Effector CD4-positive, alpha-beta T cell (primary cell): Measurements from ENCODE around the gene RASGRF1.
"Not testable (repeated sequence)": the region's sequence is repeated elsewhere in the genome, so short reads cannot be mapped to it uniquely, and the experiment has no call there.

Source experiments
- DNase-seq: peaks from one replicate; pipeline ENCODE4 v3.0.0-alpha.2; 2020

RASGRF1 gene

DNA sequence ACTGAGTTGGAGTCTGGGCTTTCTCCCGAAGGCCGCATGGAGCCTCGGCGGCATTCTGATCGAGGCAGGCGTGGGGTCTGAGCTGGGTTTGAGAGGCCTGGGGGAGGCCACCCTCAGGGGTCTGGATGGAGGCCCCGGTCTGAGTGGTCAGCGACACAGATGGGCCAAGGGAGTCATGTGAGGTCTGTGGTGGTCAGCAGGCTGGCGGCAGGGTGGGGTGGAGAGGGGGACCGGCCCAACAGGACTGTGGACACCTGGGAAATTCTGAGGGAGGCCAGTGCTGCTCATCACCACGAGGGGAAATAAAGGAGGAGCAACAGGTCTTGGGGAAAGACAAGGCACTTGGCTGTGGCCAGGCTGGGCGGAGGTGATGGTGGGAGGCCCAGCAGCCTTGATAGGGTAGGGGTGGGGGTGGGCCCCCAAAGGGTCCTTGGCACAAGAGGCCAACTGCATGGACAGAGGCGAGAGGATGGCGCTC, 161.9 kb downstream of the RASGRF1 start:
- no peak for DNase-seq

DNA sequence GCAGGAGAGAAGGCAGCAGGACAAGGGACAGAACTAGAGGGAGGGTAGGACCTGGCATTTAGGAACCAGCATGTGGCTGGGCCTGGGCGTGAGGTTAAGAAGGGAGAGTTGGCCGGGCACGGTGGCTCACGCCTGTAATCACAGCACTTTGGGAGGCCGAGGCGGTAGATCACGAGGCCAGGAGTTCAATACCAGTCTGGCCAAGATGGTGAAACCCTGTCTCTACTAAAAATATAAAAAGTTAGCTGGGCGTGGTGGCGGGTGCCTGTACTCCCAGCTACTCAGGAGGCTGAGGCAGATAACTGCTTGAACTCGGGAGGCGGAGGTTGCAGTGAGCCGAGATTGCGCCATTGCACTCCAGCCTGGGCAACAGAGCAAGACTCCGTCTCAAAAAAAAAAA, 162.4 kb downstream of the RASGRF1 start:
- DNase-seq, result not testable (repeated sequence)

DNA sequence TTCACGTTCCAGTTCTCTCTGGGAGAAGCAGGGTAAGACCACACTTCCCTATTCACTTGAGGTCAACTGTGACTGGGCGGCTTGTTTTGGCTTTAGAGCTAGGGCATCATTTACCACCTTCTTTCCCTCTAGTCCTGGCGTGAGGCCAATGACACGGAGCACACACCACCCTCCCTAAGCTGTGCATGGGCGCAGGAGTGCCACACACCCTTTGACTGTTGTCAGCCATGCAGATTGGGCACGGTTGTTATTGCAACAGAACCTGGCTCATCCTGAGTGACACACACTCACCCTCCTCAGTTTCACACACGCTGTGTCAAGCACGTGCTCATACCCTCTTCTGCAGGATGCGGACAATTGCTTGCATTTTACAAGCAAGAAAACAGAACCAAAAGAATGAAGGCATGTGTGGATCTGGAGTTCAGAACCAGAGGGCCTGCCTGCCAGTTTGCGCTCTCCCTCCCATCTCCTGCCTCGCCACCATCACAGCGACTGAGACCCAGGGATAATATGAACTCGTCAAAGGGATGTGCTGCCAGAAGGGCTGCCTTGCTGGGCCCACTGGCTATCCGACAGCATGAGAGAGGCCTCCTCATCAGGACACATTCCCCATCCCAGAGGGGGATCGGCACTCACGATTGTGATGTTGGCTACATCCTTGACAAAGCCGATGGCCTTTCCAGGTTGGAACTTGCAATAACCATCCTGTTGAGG, 163.3 kb downstream of the RASGRF1 start:
- DNase-seq, result no peak

DNA sequence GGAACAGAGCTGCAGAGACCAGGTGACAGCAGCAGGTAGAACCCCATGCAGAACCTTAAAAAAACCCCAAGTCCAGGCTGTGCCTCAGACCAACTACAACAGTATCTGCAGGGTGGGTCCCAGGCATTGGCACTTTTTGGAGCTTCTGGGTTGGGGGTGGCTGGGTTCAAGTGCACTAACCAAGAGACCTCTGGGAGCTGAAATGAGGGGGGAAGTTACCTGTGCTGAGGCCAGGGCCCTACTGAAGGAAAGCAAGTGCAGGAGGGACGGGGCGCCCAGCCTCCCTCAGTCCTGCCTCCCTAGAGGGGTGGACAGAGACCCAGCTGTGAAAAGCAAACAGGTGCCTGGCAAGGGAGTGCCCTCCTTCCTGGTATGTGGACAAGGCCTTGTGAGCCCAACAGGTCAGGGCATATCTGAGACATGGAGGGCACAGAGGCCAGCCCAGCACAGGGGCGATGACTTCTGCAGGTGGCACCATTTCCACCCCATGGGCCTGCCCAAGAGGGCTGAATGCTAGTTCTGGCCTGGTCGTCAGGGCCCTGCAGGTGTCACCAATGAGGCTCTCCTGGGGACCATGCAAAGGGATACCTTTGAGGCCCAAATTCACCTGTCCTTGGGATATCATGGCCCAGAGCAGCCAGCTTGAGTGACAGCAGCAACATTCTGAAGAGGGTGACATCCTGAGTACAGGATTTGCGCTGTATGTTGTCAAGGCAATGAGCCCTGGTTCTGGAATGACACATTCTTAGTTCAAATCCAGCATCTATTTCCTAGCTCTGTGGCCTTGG, 164.4 kb downstream of the RASGRF1 start:
- no peak for DNase-seq

DNA sequence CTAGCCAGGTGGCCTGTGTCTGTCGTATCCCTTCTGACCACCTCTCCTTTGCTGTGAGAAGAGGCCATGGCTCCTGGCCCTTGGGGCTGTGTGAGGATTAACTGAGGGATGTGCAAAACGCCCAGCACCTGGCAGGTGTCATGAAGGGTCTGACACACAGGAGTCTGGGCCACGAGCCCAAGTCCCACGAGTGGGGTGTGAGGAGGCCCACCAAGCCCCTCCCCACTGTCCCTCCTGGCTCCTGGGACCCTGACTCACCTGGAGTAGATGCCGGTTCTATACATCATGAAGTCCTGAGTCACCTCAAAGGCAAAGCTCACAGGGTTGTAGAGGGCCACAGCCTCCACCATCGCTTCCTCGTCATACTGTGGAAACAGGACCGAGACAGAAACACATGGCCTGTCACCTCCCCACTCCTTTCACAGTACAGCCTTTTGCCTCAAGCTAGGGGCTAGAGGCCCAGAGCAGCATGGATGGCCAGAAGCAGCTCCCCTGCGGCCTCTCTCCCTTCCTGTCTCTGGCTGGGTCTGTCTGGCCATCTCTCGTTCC, 165.4 kb downstream of the RASGRF1 start:
- DNase-seq, result no peak

DNA sequence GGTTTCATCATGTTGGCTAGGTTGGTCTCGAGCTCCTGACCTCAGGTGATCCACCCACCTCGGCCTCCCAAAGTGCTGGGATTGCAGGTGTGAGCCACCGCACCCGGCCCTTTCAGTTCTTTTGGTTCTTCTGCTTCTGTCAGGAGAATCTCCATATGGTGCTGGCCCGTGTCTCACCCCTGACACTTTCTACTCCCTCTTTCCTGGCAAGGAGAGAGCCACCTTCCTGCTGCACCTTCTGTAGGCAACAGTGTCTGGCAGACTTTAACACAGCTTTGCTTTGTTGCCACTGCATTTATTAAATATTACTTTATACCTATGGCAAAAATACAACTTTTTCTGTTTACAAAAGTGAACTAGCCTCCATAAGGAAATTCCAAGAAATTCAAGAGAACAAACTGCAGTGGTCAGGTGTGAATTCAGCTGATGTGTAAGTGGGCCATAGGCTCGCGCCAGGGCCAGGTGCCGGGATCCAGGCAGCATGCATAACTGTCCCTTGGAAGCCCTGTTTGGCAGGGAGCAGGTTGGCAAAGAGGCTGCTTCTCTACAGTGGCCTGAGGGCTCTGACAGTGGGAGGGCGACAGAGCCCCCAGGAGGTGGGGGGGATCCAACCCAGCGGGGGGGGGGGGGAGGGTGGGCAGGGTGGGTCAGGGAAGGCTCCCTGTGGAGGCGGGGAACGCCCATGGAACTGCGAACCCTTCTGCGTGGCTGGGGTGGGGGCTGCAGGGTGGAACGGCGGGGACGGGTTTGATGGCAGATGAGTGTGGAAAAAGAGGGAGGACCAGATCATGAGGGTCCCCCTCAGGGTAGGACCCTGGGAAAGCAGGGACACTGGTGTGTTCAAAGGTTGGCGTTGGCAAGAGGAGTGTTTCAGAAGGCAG, 166.9 kb downstream of the RASGRF1 start:
- no peak for DNase-seq

DNA sequence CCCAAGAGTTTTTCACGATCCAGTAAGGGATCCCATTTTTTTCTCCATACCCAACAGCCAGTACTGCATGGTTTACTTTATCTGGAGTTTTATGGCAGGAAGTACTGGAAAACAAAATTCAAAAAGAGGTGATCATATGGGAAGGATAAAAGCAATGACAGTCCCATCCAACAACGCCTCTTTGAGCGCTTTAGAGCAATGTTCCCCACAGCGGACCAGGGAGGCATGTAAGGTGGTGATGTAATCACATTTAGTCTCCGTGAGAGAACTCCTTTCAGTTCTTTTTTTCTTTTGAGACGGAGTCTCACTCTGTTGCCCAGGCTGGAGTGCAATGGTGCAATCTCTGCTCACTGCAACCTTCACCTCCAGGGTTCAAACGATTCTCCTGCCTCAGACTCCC, 167.6 kb downstream of the RASGRF1 start:
- DNase-seq, result no peak

DNA sequence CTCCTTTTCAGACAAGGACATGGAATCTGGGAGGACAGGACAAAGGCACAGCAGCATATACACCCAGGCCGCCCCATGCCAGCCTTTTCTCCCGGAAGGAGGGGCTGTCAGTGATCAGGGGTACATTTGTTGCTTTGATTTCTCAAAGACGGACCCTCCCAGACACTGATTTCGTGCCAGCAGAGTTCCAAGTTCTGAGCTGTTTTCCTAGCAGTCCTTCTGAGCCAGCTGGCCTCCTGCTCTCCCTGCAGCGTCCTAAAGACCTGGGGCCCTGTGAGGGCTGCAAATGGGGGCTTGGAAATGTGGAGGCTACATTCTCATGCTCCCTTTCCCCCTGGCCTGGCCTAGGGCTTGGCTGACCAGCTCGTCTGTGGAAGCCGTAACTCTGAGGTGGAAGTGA, 168.1 kb downstream of the RASGRF1 start:
- DNase-seq, result no peak

DNA sequence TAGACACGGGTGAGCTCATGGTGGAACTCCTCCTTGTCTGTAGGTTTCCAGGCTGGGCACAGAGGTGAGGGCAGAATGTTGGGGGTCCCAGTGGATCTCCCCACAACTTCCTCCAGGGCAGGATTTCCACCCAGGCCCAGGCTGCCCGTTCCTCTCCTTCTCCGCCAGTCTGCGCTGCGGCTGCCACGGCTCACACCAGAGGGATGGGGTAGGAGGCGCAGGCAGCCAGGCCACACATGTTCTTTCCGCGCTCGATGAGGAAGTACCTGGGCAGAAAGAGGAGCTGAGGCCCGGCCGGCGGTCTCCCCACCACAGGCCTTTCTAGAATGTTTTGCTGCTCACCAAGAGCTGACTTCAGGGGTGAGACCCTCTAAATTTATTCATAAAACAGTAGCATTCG, 168.6 kb downstream of the RASGRF1 start:
- DNase-seq, result no peak

DNA sequence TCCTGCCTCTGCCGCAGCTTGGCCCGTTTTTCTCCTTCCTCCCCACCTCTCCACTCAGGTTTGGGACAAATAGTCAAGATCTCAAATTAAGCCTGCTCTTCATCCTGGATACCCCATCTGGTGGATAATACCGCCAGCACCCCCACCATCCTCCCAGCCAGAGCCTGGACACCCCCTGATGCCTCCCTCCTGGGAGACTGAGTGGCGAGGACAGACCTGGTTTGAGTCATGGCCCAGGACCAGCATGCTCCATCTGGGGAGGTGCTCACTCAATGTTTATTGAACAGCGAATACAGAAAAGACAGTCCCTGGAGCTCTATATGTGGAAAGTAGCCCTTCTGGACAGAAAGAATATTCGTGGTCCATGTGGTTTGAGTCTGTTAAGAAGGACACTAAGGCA, 169.1 kb downstream of the RASGRF1 start:
- DNase-seq, result no peak

DNA sequence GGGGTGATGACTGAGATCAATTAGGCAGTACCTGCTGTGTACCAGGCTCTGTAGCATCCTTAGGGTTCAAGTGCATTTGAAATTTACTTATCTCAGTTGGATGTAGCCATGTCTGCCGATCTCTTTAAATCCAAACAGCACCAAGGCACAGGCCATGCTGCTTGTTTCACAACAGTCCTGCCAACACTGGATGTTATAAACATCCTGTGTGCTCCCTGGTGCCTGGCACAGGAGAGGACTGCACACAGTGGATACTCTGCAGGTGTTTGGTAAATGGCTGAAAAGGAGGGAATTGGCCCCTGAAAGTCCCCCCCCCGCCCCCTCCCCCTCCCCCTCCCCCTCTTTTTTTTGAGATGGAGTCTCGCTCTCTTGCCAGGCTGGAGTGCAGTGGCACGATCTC, 172.7 kb downstream of the RASGRF1 start:
- DNase-seq, result no peak

DNA sequence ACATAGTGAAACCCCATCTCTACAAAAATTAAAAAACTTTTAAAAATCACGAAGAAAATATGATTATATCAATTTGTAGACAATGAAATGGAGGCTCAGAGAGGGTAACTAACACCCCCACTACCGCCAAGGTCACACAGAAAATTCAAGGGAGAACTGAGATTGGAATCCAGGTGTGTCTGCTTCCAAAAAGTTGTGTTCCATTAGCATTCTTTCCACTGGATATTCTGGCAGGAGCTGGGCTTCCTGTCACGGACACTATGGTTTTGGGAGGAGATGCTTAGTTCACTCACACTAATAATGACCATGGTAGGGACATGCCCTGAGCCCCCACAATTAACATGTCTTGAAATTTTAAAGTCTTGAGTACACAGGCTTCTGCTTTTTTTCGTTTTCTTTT, 174.5 kb downstream of the RASGRF1 start:
- DNase-seq, result no peak

DNA sequence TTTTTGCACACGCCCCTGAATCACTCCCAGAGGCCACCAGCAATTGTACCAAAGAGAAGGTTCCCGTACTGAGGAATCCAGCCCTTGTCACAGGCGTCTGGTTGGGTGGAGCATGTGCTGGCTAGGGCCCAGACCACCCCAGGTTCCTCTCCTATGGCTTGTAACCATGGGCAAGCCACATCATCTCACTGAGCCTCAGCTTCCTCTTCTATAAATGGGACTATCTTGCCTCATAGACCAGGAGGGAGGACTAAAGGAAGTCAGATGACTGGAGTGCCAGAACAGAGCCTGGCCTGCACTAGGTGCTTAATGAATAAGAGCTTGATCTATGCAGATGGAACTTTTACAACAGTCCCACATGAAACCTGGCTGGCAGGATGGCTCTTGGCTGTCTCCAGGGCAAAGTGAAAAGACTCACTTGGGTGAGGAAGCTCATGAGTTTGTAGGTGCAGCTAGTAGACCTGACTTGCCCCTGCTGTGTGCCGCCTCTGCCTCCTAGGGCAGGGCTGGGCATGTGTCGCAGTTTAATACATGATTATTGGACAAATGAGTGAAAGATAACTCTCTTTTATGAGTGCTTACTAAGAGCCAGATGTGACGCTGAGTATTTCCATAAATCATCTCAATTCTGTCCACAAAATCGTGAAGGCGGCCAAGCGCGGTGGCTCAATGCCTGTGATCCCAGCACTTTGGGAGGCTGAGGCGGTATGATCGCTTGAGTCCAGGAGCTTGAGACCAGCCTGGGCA, 175.1 kb downstream of the RASGRF1 start:
- no peak for DNase-seq

DNA sequence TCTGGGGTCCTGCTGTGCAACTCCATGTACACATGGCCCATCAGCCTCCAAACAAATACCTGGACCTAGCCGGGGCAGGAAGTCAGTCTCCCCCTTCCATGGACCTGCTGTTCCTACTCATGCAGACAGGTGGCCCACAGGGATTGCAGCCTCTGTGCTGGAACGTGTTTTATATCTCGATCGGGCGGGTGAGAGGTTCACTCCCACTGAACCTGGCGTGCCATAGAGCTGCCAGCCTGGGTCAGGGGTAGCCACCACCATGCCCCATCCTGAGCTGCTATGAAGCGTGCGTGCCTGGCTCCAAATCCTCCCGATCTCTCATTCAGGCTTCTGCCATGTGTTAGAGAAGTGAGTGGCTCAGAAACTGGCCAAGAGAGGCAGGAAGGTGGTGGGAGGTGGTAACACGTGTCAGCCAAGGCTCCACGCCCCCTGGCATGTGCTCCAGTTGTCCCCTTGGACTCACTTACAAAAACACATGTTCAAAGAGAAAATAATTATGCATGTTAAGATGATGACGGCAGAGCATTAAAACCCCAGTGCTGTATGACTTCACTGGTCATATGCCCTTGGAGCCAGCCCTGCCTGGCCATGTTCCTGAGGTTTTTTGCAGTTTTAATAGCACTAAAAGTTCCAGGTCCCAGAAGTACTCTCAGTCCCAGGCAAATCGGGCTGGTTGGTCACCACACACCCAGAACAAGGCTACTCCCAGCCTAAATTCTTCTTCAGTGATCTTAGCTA, 176.4 kb downstream of the RASGRF1 start:
- DNase-seq, result no peak

DNA sequence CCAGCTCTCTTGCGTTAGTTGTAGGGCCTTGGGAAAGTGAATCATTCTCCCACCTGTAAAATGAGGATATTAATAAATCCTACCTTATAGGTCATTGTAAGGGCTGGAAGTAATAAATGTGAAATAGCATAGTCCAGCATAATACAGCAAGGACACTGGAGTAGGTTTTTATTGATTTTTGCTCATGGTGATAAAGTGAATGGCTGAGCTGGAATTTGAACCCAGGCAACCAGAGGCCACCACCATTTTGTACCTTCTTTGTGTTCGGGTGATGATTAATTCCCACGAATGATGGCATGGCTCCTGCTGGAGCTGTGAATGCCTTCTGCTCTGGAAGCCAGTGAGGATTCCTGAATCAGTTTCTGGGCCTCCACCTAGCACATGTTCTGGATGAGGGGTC, 177.6 kb downstream of the RASGRF1 start:
- no peak for DNase-seq

DNA sequence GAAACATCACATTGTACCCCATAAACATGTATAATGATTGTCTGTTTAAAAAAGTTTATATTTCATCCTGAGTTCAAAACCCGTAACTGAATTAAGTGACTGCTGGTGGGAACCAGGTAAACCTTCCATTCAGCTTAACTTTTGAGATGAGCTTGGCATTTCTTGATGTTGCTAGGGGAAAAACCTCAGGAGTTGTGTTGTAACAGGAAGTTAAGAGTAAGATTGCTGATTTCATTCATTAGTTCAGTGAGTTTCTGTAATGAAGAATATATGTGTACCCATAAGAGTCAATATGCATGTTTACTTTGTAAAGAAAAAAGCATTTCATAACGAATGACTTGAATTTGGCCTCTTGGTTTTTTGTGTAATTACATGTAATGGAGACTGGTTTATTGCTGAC, 178.3 kb downstream of the RASGRF1 start:
- DNase-seq, result no peak

DNA sequence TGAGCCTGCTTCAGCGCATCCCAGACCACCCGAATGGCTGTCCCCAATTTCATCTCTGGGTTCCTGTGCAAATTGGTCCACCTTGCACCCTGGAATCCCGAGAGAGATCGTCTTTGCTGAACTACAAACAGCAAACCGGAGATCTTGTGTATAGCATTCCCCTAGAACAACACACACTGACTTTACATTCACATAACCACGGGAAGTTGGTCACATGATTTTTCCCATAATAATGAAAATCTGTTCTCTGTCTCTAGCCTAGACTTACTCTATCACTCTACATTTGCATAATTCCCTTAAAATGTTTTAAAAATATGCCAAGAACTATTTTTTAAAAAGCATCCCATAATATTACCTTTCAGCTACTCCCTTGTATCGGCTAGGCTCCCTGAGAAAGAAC, 180.3 kb downstream of the RASGRF1 start:
- no peak for DNase-seq
